DMS79 treated with DMSO at 0.1 percent for 48 hours (cell line): ENCODE measurements around the gene NUP188.
"Not testable (repeated sequence)": the region's sequence is repeated elsewhere in the genome, so short reads cannot be mapped to it uniquely, and the experiment has no call there.

Source experiments
- DNase-seq: peaks from one replicate; lab custom pipeline; 2025; lab: John Stamatoyannopoulos, UW

NUP188 gene

DNA sequence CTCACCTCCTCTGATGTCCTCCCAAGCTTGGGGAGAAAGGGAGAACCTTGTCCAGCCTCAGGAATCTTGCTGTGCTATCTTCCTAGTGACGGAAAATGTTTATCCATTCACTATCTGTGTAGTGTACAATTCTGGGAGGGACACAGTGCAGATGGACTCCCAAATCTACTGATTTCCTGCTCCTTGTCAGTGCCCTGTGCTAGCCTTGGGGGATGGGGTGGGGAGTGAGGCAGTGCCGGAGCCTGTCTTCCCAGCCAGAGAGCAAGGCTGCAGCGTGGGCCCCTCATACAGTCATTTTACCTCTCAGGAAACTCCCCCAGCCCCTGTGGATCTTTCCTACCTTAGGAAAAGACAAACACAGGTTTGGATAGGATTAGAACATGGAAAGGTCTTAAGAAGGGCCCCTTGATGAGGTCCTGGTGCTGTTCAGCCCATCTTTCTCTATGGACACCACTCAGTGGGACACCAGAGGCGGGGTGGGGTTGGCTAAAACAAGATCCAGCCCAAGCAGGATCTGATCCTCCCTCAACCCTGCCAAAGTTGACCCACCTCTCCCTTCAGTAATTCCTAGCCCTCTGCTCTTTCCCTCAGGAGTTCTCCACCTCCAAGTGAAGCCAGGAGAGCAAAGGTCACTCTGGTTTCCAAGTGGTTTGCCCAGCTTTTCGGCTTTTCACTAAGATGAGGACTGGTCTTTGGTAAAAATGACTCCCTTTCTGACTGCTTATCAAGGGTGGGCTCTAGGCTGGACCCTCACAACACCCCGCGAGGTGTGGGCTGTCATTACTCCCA is 3.5 kb upstream of the NUP188 start:
- no peak for DNase-seq

DNA sequence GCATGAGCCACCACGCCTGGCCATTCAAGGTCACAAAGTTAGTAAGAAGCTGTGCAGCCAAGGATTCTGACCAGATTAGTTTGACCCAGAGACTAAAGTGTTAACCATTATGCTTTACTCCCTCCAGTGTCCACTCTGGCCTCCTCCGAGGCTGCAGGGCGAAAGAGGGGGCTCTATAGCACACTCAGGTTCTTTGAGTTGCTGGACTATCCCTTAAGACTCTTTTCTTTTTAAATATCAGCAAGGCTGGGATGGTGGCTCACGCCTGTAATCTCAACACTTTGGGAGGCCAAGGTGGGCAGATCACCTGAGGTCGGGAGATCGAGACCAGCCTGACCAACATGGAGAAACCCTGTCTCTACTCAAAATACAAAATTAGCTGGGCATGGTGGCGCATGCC is 2.5 kb upstream of the NUP188 start:
- not testable (repeated sequence) for DNase-seq

- no peak for DNase-seq
Measured at GRCh38 chr9:128945798-128946501, 1.5 kb upstream of the NUP188 start.

GRCh38 chr9:128946571-128947276 is 775 bp upstream of the NUP188 start:
- DNase-seq = peak; percentile 44

DNA sequence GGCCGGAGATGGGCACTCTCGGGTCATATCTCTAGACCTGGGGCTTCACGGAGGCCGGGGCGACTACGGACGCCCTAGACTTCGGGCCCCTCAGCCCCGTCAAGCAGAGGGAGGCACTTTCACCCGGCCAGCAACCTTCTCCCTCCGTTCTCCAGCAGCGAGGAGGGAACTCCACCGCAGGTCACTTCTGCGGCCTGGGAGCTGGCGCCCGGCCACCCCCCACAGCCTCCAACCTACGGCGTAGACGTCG is 297 bp upstream of the NUP188 start:
- DNase-seq = no peak

GRCh38 chr9:128961403-128961802 is 13.9 kb downstream of the NUP188 start:
- DNase-seq = not testable (repeated sequence)

DNA sequence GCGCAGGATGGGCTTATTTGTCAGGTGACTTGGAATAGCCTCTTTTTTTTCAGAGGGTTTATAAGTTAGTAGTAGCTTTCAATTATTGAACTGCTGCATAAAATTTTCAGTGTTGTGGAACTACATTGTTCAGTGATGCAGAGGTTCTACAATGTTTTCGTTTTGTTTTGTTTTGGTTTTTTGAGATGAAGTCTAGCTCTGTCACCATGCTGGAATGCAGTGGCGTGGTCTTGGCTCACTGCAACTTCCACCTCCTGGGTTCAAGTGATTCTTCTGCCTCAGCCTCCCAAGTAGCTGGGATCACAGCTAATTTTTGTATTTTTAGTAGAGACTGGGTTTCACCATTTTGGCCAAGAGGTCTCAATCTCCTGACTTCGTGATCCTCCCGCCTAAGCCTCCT is 22.0 kb downstream of the NUP188 start:
- no peak for DNase-seq

DNA sequence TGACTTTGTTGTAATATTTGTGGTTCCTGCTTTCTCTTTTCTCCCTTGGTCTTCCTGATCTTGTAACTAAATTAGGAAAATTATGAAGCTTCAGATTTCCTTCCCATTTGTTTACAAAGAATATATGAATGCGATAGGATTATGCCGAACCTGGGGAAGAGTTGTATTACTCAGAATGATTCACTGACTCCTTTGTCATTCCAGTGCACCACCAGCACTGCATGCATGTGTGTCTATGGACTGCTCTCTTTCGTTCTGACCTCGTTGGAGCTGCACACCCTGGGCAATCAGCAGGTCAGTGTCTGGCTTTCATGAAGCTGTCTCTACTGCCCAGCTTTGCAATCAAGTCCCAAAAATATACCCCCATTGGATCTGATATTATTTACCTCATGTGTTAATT is 25.5 kb downstream of the NUP188 start:
- no peak for DNase-seq

DNA sequence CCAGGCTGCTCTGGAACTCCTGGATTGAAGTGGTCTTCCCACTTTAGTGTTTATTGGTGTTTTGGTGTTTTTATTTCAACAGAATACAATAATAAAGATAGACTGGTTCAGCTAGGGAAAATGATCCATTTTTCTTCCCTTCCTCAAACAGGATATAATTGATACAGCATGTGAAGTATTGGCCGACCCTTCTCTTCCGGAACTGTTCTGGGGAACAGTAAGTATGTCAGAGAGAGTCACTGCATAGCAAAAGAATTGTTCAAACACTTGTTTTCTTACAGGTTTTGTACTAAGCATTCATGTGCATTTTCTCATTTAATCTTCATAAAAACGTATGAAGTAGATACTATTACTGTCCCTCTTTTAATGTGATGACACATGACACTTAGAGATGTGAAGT is 31.6 kb downstream of the NUP188 start:
- DNase-seq = no peak

DNA sequence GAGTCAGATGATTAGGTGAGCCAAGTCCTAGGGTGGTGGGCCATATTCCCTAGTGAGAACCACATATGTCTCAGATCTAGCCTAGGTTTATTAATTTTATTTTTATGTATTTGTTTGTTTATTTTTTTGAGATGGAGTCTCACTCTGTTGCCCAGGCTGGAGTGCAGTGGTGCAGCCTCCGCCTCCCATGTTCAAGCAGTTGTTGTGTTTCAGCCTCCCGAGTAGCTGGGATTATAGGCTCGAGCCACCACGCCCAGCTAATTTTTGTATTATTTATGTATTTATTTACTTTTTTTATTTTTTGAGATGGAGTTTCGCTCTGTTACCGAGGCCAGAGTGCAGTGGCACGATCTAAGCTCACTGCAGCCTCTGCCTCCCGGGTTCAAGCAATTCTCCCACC is 36.0 kb downstream of the NUP188 start:
- DNase-seq = no peak

GRCh38 chr9:128986671-128987070 is 39.2 kb downstream of the NUP188 start:
- DNase-seq = no peak

DNA sequence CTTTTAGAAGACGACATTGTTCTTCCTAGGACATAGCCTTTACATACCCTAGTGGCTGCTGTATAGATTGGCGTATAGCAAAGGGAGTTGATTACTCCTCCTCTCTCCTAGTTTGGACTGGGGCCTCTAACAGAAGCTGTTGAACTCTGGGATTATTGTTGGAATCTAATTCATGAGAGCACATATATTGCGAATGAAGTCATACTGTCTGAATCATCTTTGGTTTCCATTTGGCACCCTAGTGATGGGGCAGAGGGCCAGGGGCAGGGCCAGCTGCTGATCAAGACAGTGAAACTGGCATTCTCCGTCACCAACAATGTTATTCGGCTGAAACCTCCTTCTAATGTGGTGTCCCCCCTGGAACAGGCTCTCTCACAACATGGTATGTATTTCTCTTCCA is 40.3 kb downstream of the NUP188 start:
- no peak for DNase-seq

- DNase-seq = no peak
Measured at GRCh38 chr9:128992995-128993394, 45.5 kb downstream of the NUP188 start.

DNA sequence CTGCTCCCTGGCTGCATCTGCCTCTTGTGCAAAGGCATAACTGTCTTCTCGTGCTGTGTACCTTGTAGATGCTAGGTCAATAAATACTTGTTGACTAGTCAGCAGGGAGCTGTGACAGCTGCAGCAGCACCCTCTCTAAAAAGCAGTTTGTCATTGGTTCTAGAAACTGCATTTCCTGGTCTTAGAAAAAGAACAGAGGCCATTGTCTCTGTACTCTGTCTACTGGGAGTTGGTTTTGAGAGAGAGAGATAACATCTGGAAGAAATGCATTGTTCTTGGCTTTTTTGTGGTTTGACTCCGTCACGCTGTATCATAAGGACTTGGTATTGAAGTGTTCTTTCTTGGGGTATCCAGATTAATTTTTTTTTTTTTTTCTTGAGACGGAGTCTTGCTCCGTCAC is 48.3 kb downstream of the NUP188 start:
- DNase-seq = peak; percentile 14

DNA sequence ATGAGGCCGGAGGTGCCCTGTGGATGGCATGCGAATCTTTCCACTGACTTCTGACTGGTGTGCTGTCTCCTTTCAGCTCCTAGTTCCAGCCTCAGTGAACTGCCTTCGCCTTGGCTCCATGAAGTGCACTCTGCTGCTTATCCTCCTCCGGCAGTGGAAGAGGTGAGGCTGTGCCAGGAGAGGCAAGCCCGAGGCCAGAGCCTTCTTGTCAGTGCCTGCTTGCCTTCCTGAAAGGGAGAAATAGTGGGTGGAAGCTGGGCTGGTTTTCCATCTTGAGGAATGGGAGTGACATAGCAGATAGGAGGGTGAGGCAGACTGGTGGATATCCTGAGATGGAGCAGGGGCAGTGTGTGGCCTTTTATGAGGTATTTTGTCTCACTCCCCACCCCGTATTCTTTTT is 51.0 kb downstream of the NUP188 start:
- DNase-seq = no peak

DNA sequence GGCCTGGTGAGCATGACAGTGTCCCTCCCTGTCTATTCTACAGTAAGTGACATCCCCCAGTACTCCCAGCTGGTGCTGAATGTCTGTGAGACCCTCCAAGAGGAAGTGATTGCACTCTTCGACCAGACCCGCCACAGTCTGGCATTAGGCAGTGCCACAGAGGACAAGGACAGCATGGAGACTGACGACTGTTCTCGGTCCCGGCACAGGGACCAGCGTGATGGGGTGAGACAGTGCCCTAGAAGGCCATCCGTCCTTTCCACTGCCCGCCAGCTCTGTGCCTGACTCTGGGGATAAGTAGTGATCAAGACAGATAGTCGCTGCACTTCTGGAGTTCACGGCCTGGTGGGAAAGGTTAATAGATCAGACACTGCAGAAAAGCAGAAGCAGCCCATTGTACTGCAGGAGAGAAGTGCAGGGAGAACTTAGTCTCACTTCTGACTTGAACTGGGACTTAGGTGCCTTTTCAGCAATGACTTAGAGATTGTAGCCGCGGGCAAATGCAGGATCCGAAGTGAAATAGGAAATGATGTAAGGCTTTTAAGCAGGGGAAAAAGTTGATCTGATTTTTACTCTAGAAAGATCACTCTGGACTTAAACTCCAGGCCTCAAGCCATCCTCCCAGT is 52.2 kb downstream of the NUP188 start:
- no peak for DNase-seq

DNA sequence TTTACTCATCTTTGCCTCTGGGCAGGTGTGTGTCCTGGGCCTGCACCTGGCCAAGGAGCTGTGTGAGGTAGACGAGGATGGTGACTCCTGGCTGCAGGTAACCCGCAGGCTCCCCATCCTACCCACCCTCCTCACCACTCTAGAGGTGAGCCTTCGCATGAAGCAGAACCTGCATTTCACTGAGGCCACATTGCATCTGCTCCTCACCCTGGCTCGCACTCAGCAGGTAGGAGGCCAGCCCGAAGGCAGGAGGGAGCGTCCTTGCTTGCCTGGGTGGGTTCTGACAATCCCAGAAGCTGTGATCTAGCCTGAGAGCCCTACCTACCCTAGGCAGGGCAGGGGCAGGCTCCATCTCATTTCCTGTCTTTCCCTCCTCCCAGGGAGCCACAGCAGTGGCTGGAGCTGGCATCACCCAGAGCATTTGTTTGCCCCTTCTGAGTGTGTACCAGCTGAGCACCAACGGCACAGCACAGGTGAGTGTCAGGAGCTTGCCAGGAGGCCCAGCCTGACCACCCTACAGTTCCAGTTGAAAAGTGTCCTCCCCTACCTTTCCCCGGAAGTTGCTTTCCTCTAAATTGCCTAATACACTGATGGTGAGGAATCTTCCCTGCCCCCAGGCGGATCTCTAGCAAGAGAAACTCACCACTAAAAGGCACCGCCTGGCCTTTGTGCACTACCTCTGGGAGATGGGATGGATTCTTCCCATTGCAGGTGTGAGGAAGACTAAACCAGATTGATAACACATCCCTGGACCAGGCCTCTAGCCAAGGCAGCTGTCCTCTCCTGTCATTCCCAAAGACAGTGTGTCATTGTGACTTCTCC is 54.2 kb downstream of the NUP188 start:
- DNase-seq = no peak

DNA sequence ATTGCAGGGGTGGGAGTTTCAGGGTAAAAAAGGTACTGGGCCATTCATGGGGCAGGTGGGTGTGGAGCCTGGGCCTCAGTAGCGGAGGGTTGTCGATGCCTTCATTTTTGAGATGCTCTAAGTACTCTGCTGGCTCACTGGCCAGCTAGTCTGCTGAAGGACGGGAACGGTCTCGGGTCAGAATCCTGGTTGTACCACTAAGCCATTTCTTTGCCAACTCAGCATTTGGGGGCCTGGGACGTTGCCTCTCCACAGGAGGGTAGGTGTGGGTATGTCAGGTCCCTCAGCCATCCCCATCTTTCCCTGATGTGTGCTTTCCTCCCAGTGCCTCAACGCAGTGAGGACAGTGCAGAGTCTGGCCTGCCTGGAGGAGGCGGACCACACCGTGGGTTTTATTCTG is 55.5 kb downstream of the NUP188 start:
- DNase-seq = no peak

DNA sequence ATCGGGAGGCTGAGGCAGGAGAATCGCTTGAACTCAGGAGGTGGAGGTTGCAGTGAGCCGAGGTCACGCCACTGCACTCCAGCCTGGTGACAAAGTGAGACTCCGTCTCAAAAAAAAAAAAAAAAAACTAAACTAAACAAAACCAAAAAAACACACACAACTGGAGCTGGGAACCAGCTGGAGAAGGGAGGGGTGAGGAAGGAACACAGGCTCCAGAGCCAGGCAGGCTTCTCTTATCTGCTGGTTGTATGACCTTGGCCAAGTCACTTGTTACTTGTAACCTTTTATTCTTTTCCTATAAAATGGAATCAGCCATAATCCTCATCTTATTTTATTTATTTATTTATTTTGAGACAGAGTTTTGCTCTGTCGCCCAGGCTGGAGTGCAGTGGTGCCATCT is 56.7 kb downstream of the NUP188 start:
- DNase-seq = not testable (repeated sequence)

GRCh38 chr9:129005336-129005997 is 58.0 kb downstream of the NUP188 start:
- DNase-seq = no peak

- DNase-seq = no peak
Measured at GRCh38 chr9:129006328-129007034, 59.0 kb downstream of the NUP188 start.
